Measurements from ENCODE around the gene ATOH7.
"Not testable (repeated sequence)": the region's sequence is repeated elsewhere in the genome, so short reads cannot be mapped to it uniquely, and the experiment has no call there.

Gene ATOH7

GRCh38 chr10:68249297-68249696 is 17.4 kb upstream of the ATOH7 start:
- no peaks in the 10 kb centered on the region for H3K9me3 ChIP-seq (ENCODE audit: control insufficient read depth, insufficient read depth, low read length)
- H3K4me1 ChIP-seq (ENCODE audit: insufficient read depth, low read length): no peaks in the 10 kb centered on the region; the same call in 1 of the 2 replicates
- no peaks in the 10 kb centered on the region for H3K36me3 ChIP-seq (ENCODE audit: insufficient read depth, low read length)
- no peak overlapping the region for H3K9ac ChIP-seq (ENCODE audit: low read depth, low read length)

- Histone ChIP-seq H3K9ac (ENCODE audit: low read depth, low read length) (no peak overlapping the region), H3K9me3 (ENCODE audit: control insufficient read depth, insufficient read depth, low read length) (no peaks in the 10 kb centered on the region), H3K4me1 (ENCODE audit: insufficient read depth, low read length) (no peaks in the 10 kb centered on the region; the same call in 1 of the 2 replicates), H3K36me3 (ENCODE audit: insufficient read depth, low read length) (no peaks in the 10 kb centered on the region)
Observed at GRCh38 chr10:68247931-68248330, 16.0 kb upstream of the ATOH7 start.

- not testable (repeated sequence) for H3K4me1 ChIP-seq (ENCODE audit: insufficient read depth, low read length); H3K9me3 ChIP-seq (ENCODE audit: control insufficient read depth, insufficient read depth, low read length); H3K36me3 ChIP-seq (ENCODE audit: insufficient read depth, low read length); H3K9ac ChIP-seq (ENCODE audit: low read depth, low read length)
Observed at GRCh38 chr10:68246397-68246796, 14.5 kb upstream of the ATOH7 start.

- H3K9me3 ChIP-seq (ENCODE audit: control insufficient read depth, insufficient read depth, low read length): no peaks in the 10 kb centered on the region
- H3K9ac ChIP-seq (ENCODE audit: low read depth, low read length): no peak overlapping the region
- H3K36me3 ChIP-seq (ENCODE audit: insufficient read depth, low read length): no peaks in the 10 kb centered on the region
- no peaks in the 10 kb centered on the region for H3K4me1 ChIP-seq (ENCODE audit: insufficient read depth, low read length)
Observed at GRCh38 chr10:68242051-68242450, 10.1 kb upstream of the ATOH7 start.

- H3K36me3 ChIP-seq (ENCODE audit: insufficient read depth, low read length): no peaks in the 10 kb centered on the region
- H3K4me1 ChIP-seq (ENCODE audit: insufficient read depth, low read length): no peaks in the 10 kb centered on the region
- H3K9me3 ChIP-seq (ENCODE audit: control insufficient read depth, insufficient read depth, low read length): no peaks in the 10 kb centered on the region
- no peak overlapping the region for H3K9ac ChIP-seq (ENCODE audit: low read depth, low read length)
Observed at GRCh38 chr10:68239596-68240150, 7.8 kb upstream of the ATOH7 start.

- no peak overlapping the region for H3K9ac ChIP-seq (ENCODE audit: low read depth, low read length)
- H3K4me1 ChIP-seq (ENCODE audit: insufficient read depth, low read length): no peaks in the 10 kb centered on the region
- no peaks in the 10 kb centered on the region for H3K9me3 ChIP-seq (ENCODE audit: control insufficient read depth, insufficient read depth, low read length)
- no peaks in the 10 kb centered on the region for H3K36me3 ChIP-seq (ENCODE audit: insufficient read depth, low read length)
Observed at GRCh38 chr10:68239069-68239468, 7.2 kb upstream of the ATOH7 start.

- Histone ChIP-seq H3K9me3 (ENCODE audit: control insufficient read depth, insufficient read depth, low read length) (no peaks in the 10 kb centered on the region), H3K9ac (ENCODE audit: low read depth, low read length) (no peak overlapping the region), H3K4me1 (ENCODE audit: insufficient read depth, low read length) (no peaks in the 10 kb centered on the region), H3K36me3 (ENCODE audit: insufficient read depth, low read length) (no peaks in the 10 kb centered on the region)
Observed at GRCh38 chr10:68238371-68238770, 6.5 kb upstream of the ATOH7 start.

- Histone ChIP-seq H3K9ac (ENCODE audit: low read depth, low read length) (no peak overlapping the region), H3K4me1 (ENCODE audit: insufficient read depth, low read length) (no peaks in the 10 kb centered on the region), H3K9me3 (ENCODE audit: control insufficient read depth, insufficient read depth, low read length) (no peaks in the 10 kb centered on the region), H3K36me3 (ENCODE audit: insufficient read depth, low read length) (no peaks in the 10 kb centered on the region)
Observed at GRCh38 chr10:68237173-68237572, 5.3 kb upstream of the ATOH7 start.

GRCh38 chr10:68235581-68235980 is 3.7 kb upstream of the ATOH7 start:
- Histone ChIP-seq H3K9ac (ENCODE audit: low read depth, low read length) (no peak overlapping the region), H3K36me3 (ENCODE audit: insufficient read depth, low read length) (no peaks in the 10 kb centered on the region), H3K4me1 (ENCODE audit: insufficient read depth, low read length) (no peaks in the 10 kb centered on the region), H3K9me3 (ENCODE audit: control insufficient read depth, insufficient read depth, low read length) (no peaks in the 10 kb centered on the region)

- no peaks in the 10 kb centered on the region for H3K4me1 ChIP-seq (ENCODE audit: insufficient read depth, low read length)
- no peaks in the 10 kb centered on the region for H3K9me3 ChIP-seq (ENCODE audit: control insufficient read depth, insufficient read depth, low read length)
- no peak overlapping the region for H3K9ac ChIP-seq (ENCODE audit: low read depth, low read length)
- H3K36me3 ChIP-seq (ENCODE audit: insufficient read depth, low read length): no peaks in the 10 kb centered on the region
Observed at GRCh38 chr10:68235111-68235510, 3.2 kb upstream of the ATOH7 start.

GRCh38 chr10:68233046-68233445 is 1.1 kb upstream of the ATOH7 start:
- Histone ChIP-seq H3K9ac (ENCODE audit: low read depth, low read length) (no peak overlapping the region), H3K36me3 (ENCODE audit: insufficient read depth, low read length) (no peaks in the 10 kb centered on the region), H3K9me3 (ENCODE audit: control insufficient read depth, insufficient read depth, low read length) (no peaks in the 10 kb centered on the region), H3K4me1 (ENCODE audit: insufficient read depth, low read length) (no peaks in the 10 kb centered on the region)

GRCh38 chr10:68231106-68231816 is 652 bp downstream of the ATOH7 start:
- no peaks in the 10 kb centered on the region for H3K9me3 ChIP-seq (ENCODE audit: control insufficient read depth, insufficient read depth, low read length)
- no peaks in the 10 kb centered on the region for H3K4me1 ChIP-seq (ENCODE audit: insufficient read depth, low read length)
- no peaks in the 10 kb centered on the region for H3K36me3 ChIP-seq (ENCODE audit: insufficient read depth, low read length)
- peak overlapping the region; percentile 86 for H3K9ac ChIP-seq (ENCODE audit: low read depth, low read length)

GRCh38 chr10:68230268-68230667 is 1.6 kb downstream of the ATOH7 start:
- H3K4me1 ChIP-seq (ENCODE audit: insufficient read depth, low read length): no peaks in the 10 kb centered on the region
- no peak overlapping the region for H3K9ac ChIP-seq (ENCODE audit: low read depth, low read length)
- no peaks in the 10 kb centered on the region for H3K9me3 ChIP-seq (ENCODE audit: control insufficient read depth, insufficient read depth, low read length)

GRCh38 chr10:68224810-68225209 is 7.1 kb downstream of the ATOH7 start:
- Histone ChIP-seq H3K4me1 (ENCODE audit: insufficient read depth, low read length) (no peaks in the 10 kb centered on the region), H3K9me3 (ENCODE audit: control insufficient read depth, insufficient read depth, low read length) (no peaks in the 10 kb centered on the region), H3K9ac (ENCODE audit: low read depth, low read length) (no peak overlapping the region), H3K36me3 (ENCODE audit: insufficient read depth, low read length) (no peaks in the 10 kb centered on the region)

More at GRCh38 chr10:68230268-68230667, 1.6 kb downstream of the ATOH7 start:
- no peaks in the 10 kb centered on the region for H3K36me3 ChIP-seq (ENCODE audit: insufficient read depth, low read length)

GRCh38 chr10:68223535-68224165 is 8.3 kb downstream of the ATOH7 start:
- no peaks in the 10 kb centered on the region for H3K9me3 ChIP-seq (ENCODE audit: control insufficient read depth, insufficient read depth, low read length)
- H3K9ac ChIP-seq (ENCODE audit: low read depth, low read length): no peak overlapping the region
- no peaks in the 10 kb centered on the region for H3K36me3 ChIP-seq (ENCODE audit: insufficient read depth, low read length)
- no peaks in the 10 kb centered on the region for H3K4me1 ChIP-seq (ENCODE audit: insufficient read depth, low read length)
